ENCODE data around the gene RSL24D1. TPM values are rescaled to one million over a fixed set of nuclear protein-coding genes. Genes with fewer than 3 reads are reported as not detected.
"Not testable (repeated sequence)": the region's sequence is repeated elsewhere in the genome, so short reads cannot be mapped to it uniquely, and the experiment has no call there.

Gene RSL24D1
- polyA plus RNA-seq, 1 experiment = 119 TPM

DNA sequence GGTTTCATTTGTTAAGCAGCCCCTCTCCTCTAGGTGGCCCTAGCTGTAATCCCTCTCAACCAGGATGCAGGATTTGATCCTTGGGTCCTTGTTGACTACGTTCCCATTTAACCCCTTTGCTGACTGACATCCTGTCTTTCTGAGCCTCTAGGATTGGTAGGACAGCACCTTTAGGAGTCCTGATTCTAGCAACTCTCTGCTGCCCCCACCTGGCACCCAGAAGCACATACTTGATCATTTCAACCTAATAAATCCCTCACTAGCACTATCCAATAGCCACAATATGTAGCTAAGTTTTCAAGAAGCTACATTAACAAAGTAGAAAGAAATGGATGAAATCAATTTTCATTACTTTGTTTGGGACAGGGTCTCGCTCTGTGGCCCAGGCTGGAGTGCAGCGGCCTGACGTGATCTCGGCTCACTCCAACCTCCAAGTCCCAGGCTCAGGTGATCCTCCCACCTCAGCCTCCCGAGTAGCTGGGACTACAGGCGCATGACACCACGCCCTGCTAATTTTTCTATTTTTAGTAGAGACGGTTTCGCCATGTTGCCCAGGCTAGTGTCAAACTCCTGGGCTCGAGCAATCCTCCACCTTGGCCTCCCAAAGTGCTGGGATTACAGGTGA, 28.3 kb downstream of the RSL24D1 start:
- DNase-seq (ENCODE audit: low read depth, low spot score) = peak; percentile 21
- CTCF ChIA-PET = interaction anchor here (0.5 to 3.6 kb wide), 24 partner anchors 8 to 1976 kb away, joined by 3 to 33 read pairs (median 3); partner anchors contain the start of genes CCPG1, PIERCE2 and RSL24D1
- Histone ChIP-seq H3K27me3 (ENCODE audit: control insufficient read depth, insufficient read depth, low read length) (no peaks in the 10 kb centered on the region), H3K9me3 (ENCODE audit: control insufficient read depth, insufficient read depth, low read length) (no peaks in the 10 kb centered on the region), H3K27ac (ENCODE audit: low read depth, low read length) (no peak overlapping the region), H3K4me3 (ENCODE audit: low read depth, low read length) (no peak overlapping the region)
- POLR2A ChIA-PET = no interaction called here
- TF ChIP-seq, protein P1, sequence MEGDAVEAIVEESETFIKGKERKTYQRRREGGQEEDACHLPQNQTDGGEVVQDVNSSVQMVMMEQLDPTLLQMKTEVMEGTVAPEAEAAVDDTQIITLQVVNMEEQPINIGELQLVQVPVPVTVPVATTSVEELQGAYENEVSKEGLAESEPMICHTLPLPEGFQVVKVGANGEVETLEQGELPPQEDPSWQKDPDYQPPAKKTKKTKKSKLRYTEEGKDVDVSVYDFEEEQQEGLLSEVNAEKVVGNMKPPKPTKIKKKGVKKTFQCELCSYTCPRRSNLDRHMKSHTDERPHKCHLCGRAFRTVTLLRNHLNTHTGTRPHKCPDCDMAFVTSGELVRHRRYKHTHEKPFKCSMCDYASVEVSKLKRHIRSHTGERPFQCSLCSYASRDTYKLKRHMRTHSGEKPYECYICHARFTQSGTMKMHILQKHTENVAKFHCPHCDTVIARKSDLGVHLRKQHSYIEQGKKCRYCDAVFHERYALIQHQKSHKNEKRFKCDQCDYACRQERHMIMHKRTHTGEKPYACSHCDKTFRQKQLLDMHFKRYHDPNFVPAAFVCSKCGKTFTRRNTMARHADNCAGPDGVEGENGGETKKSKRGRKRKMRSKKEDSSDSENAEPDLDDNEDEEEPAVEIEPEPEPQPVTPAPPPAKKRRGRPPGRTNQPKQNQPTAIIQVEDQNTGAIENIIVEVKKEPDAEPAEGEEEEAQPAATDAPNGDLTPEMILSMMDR (IDR thresholded peaks at IDR 0.05; ENCODE audit: low read depth, low read length) = peak; percentile 92

DNA sequence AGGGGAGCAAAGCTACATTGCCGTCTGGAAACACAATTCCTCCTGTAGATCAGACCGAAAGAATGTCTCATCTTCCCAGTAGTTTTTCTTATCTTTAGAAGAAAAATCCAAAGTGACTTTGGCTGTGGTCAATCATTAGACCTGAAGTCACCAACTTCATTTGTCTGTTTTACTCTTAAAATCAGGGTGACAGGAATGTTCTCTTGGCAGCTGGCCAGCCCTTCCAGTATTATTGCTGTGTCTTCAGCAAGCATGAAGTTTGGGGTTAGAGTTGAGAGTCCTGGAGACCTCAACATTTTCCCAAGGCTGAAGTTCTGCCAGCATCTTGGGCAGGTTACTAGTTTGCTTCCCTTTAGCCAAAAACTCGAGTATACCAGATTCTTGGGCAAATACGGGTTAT, 32.5 kb downstream of the RSL24D1 start:
- CTCF ChIA-PET = no interaction called here
- POLR2A ChIA-PET = no interaction called here
- H3K27ac ChIP-seq (ENCODE audit: low read depth, low read length) = no peak overlapping the region
- H3K27me3 ChIP-seq (ENCODE audit: control insufficient read depth, insufficient read depth, low read length) = no peaks in the 10 kb centered on the region
- no peak overlapping the region for H3K4me3 ChIP-seq (ENCODE audit: low read depth, low read length)
- TF ChIP-seq, protein P1 (IDR thresholded peaks at IDR 0.05; ENCODE audit: low read depth, low read length) = no peak
- H3K9me3 ChIP-seq (ENCODE audit: control insufficient read depth, insufficient read depth, low read length) = no peaks in the 10 kb centered on the region
- no peak for DNase-seq (ENCODE audit: low read depth, low spot score)

DNA sequence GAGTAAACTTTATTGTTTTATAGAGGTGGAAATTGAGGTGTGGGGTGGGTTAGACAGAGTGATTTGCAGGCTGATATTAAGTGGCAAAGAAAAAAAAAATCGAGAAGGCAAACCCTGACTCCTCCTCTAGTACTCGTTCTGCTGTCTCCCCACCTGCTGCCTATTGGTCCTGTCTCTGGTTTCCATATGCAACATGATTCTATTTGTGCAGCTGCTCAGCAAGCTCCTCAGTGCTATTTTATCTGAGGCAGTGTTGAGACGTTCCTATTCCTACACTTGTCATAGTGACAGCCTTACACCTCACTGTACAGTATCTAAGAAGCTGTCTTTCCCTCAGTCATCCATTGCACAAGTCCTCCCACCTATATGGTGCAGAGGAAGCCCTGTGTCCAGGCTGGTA, 45.1 kb downstream of the RSL24D1 start:
- TF ChIP-seq, protein P1 (IDR thresholded peaks at IDR 0.05; ENCODE audit: low read depth, low read length) = no peak
- Histone ChIP-seq H3K4me3 (ENCODE audit: low read depth, low read length) (no peak overlapping the region), H3K27ac (ENCODE audit: low read depth, low read length) (no peak overlapping the region), H3K27me3 (ENCODE audit: control insufficient read depth, insufficient read depth, low read length) (no peaks in the 10 kb centered on the region), H3K9me3 (ENCODE audit: control insufficient read depth, insufficient read depth, low read length) (no peaks in the 10 kb centered on the region)
- POLR2A ChIA-PET = no interaction called here
- no peak for DNase-seq (ENCODE audit: low read depth, low spot score)
- CTCF ChIA-PET = no interaction called here

DNA sequence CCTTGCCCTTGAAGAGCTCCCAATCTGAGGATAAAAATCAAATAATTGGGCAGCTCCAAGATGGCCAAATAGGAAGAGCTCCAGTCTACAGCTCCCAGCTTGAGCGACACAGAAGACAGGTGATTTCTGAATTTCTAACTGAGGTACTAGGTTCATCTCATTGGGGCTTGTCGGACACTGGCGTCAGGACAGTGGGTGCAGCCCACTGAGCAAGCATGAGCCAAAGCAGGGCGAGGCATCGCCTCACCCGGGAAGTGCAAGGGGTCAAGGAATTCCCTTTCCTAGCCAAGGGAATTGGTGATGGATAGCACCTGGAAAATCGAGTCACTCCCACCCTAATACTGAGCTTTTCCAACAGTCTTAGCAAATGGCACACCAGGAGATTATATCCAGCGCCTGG, 53.6 kb downstream of the RSL24D1 start:
- CTCF ChIA-PET; H3K9me3 ChIP-seq (ENCODE audit: control insufficient read depth, insufficient read depth, low read length); DNase-seq (ENCODE audit: low read depth, low spot score); H3K27ac ChIP-seq (ENCODE audit: low read depth, low read length); H3K27me3 ChIP-seq (ENCODE audit: control insufficient read depth, insufficient read depth, low read length); H3K4me3 ChIP-seq (ENCODE audit: low read depth, low read length); POLR2A ChIA-PET: not testable (repeated sequence)

DNA sequence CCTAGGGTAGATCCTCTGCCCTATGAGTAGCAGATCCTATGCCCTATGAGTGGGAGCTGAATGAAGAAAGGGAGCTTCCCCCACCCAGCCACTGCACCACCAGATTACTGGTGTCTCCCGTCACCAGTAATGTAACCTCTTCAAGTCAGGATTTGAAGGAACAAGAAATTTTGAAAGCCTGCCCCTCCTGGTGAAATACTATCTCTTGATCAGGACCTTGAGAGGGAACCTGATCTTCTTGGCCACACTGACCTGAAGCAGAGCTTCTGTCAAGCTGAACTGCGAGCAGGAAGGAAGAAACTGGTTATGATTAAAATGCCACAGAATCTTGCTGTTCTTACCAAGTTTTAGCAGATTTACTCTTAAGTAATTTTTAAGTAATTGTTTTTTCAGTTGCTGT, 62.8 kb downstream of the RSL24D1 start:
- ChIA-PET POLR2A (no interaction called here), CTCF (no interaction called here)
- Histone ChIP-seq H3K4me3 (ENCODE audit: low read depth, low read length) (no peak overlapping the region), H3K27me3 (ENCODE audit: control insufficient read depth, insufficient read depth, low read length) (no peaks in the 10 kb centered on the region), H3K27ac (ENCODE audit: low read depth, low read length) (no peak overlapping the region), H3K9me3 (ENCODE audit: control insufficient read depth, insufficient read depth, low read length) (no peaks in the 10 kb centered on the region)
- DNase-seq (ENCODE audit: low read depth, low spot score) = no peak
- TF ChIP-seq, protein P1 (IDR thresholded peaks at IDR 0.05; ENCODE audit: low read depth, low read length) = no peak

Data from AG04450 (cell line).